Body of pancreas (tissue), 4 donors: ENCODE data around the gene LBP.

Experiments
- POLR2A ChIP-seq, 3 donors: fragments of 450-650 bp; IDR thresholded peaks; one replicate each; pipeline ENCODE4 v1.6.1; 2016; ENCODE audit warnings: antibody characterized with exemption in 3 of 3, mild to moderate bottlenecking in 2 of 3
- TF ChIP-seq, protein P1 (sequence below), 7 experiments: fragments of 450-650 bp in 4 of 7; fragments of 200-600 bp in 3 of 7; sonication (generic) in 3 of 7; IDR thresholded peaks; one replicate each; pipeline ENCODE4 v1.5.1; 2016 to 2019; ENCODE audit warnings: antibody characterized with exemption in 7 of 7

DNA sequence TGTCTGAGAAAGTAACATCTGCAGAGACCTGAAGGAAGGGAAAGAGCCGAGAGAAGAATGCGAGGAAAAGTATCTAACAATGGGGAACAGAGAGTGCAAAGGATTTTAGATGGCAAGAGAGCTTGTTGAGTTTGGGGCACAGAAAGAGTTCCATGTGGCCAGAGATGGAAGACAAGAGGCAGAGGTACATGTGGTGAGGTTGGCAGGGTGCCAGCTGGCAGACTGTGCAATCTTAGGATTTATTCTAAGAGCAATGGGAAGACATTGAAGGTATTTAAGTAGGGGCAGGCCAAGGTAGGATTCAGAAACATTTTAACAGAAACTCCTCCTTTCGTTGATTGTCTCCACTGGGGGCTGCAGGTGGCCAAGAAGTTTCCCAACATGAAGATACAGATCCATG lies 20.4 kb upstream of the LBP start:
- TF ChIP-seq POLR2A (IDR thresholded peaks at IDR 0.05) = no peak
- TF ChIP-seq, protein P1, sequence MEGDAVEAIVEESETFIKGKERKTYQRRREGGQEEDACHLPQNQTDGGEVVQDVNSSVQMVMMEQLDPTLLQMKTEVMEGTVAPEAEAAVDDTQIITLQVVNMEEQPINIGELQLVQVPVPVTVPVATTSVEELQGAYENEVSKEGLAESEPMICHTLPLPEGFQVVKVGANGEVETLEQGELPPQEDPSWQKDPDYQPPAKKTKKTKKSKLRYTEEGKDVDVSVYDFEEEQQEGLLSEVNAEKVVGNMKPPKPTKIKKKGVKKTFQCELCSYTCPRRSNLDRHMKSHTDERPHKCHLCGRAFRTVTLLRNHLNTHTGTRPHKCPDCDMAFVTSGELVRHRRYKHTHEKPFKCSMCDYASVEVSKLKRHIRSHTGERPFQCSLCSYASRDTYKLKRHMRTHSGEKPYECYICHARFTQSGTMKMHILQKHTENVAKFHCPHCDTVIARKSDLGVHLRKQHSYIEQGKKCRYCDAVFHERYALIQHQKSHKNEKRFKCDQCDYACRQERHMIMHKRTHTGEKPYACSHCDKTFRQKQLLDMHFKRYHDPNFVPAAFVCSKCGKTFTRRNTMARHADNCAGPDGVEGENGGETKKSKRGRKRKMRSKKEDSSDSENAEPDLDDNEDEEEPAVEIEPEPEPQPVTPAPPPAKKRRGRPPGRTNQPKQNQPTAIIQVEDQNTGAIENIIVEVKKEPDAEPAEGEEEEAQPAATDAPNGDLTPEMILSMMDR (IDR thresholded peaks at IDR 0.05) = no peak
